Kidney (tissue), 14 donors: ENCODE data around the gene CASD1. TPM values are rescaled to one million over a fixed set of nuclear protein-coding genes. Genes with fewer than 3 reads are reported as not detected.
A peak's percentile ranks its signal among the peaks of the same experiment; 100 is the strongest.

Source experiments
- DNase-seq, 5 donors: peaks; one replicate each; pipeline ENCODE4 v3.0.0-alpha.2; 2013 to 2020
- FAIRE-seq: peaks from 2 replicates; lab custom pipeline; 2012; peaks lifted over from hg19 to GRCh38; lab: Jason Lieb, UNC
- H3K27ac ChIP-seq, 2 donors: one replicate each; pipeline ENCODE4 v1.7.0; 2013; ENCODE audit warnings: low read depth in 2 of 2, low read length in 2 of 2, inconsistent platforms in 1 of 2
- H3K27me3 ChIP-seq: one replicate; pipeline ENCODE4 v1.7.1; 2013; ENCODE audit warnings: low read length, inconsistent platforms; ENCODE audit not compliant: control insufficient read depth, insufficient read depth
- H3K36me3 ChIP-seq, 3 donors: one replicate each; pipeline versions ENCODE4 v1.7.0 to v1.7.1; 2013; ENCODE audit warnings: low read length in 3 of 3, control low read depth in 1 of 3, inconsistent platforms in 1 of 3; ENCODE audit not compliant: insufficient read depth in 3 of 3, control insufficient read depth in 2 of 3
- H3K4me1 ChIP-seq, 3 donors: one replicate each; pipeline versions ENCODE4 v1.7.0 to v1.7.1; 2013; ENCODE audit warnings: low read length in 3 of 3, inconsistent platforms in 1 of 3, low read depth in 1 of 3; ENCODE audit not compliant: control insufficient read depth in 2 of 3, insufficient read depth in 2 of 3
- H3K4me3 ChIP-seq, 3 donors: one replicate each; pipeline versions ENCODE4 v1.7.0 to v1.8.1; 2013; ENCODE audit warnings: low read length in 3 of 3, control low read depth in 1 of 3, inconsistent platforms in 1 of 3
- H3K9ac ChIP-seq, 3 donors: one replicate each; pipeline versions ENCODE4 v1.7.0 to v1.7.1; 2013; ENCODE audit warnings: low read length in 3 of 3, control low read depth in 1 of 3, inconsistent platforms in 1 of 3
- H3K9me3 ChIP-seq, 3 donors: one replicate each; pipeline versions ENCODE4 v1.7.0 to v1.7.1; 2013; ENCODE audit warnings: low read length in 3 of 3, control low read depth in 1 of 3, inconsistent platforms in 1 of 3; ENCODE audit not compliant: control insufficient read depth in 2 of 3, insufficient read depth in 1 of 3
- CTCF ChIP-seq: IDR thresholded peaks from 3 replicates; pipeline ENCODE4 v1.5.1; 2012; ENCODE audit warnings: mild to moderate bottlenecking, moderate library complexity, borderline replicate concordance; ENCODE audit not compliant: insufficient read depth; ENCODE audit errors: extremely low read depth
- intact Hi-C: fragments of 100-400 bp; cut with DNase I; formaldehyde crosslinking; loops from one replicate; pipeline ENCODE4 v1.11.1; 2022
- polyA plus RNA-seq: library from polyadenylated mRNA; stranded (reverse); fragments of 350-450 nt; fragmentation: Illumina TruSeq; extraction: RNeasy Lipid Tissue Mini Kit (QIAGEN cat#74804); gene quantifications from one replicate; pipeline ENCODE4 v1.2.3, GENCODE V29; 2014; ENCODE audit warnings: low read depth, low replicate concordance; ENCODE audit not compliant: insufficient read depth
- total RNA-seq: library from RNA; stranded (reverse); fragmentation: NEBNext Ultra II Directional; extraction: Animal tissue kit (Norgen Biotek cat#: 25700); gene quantifications from one replicate; pipeline ENCODE4 v1.2.1, GENCODE V29; 2021
- donor health status: control.
- donor health status: control.
- donor health status: control.
- donor health status: control.
- donor health status: control.
- donor health status: DM: yes; HTN: yes; CAD: no.
- donor health status: Normal renal cell carcinoma (clear cell type).

CASD1 gene
- total and polyA plus RNA-seq, 2 donors from 2014 or later = 10.8 to 22.8 TPM

GRCh38 chr7:94509887-94510581 lies 425 bp downstream of the CASD1 start:
- FAIRE-seq = no peak
- Histone ChIP-seq H3K4me3 (peak overlapping the region; percentile 56 to 82 (median 63)), H3K27ac (peak overlapping the region; percentile 96), H3K9me3 (no peaks in the 10 kb centered on the region), H3K9ac (peak overlapping the region; percentile 50 to 83 (median 78)), H3K36me3 (no peaks in the 10 kb centered on the region), H3K27me3 (no peaks in the 10 kb centered on the region), H3K4me1 (peaks cover 0 to 9% (median 2%) of the 10 kb centered on the region in 3 donors)
- intact Hi-C loops = no loop called here
- peak; percentile 81 to 91 (median 87) for DNase-seq
- TF ChIP-seq CTCF = no peak

GRCh38 chr7:94510582-94511496 lies 1.2 kb downstream of the CASD1 start:
- Histone ChIP-seq H3K27me3 (no peaks in the 10 kb centered on the region), H3K4me1 (peaks cover 0 to 9% (median 2%) of the 10 kb centered on the region in 3 donors), H3K36me3 (no peaks in the 10 kb centered on the region), H3K27ac (peak overlapping the region; percentile 96), H3K9me3 (no peaks in the 10 kb centered on the region), H3K9ac (peak overlapping the region; percentile 50 to 83 (median 78)), H3K4me3 (peak overlapping the region; percentile 56 to 82 (median 63))
- FAIRE-seq = no peak
- peak in 3 of 5 donors; percentile 66 to 79 (median 68) for DNase-seq
- intact Hi-C loops = no loop called here
- no peak for TF ChIP-seq CTCF

GRCh38 chr7:94511718-94512117 lies 2.1 kb downstream of the CASD1 start:
- Histone ChIP-seq H3K27me3 (no peaks in the 10 kb centered on the region), H3K27ac (no peak overlapping the region), H3K4me3 (no peak overlapping the region), H3K4me1 (peaks cover 0 to 9% (median 2%) of the 10 kb centered on the region in 3 donors), H3K9ac (no peak overlapping the region), H3K9me3 (no peaks in the 10 kb centered on the region), H3K36me3 (no peaks in the 10 kb centered on the region)
- FAIRE-seq (peak; percentile 11), DNase-seq (peak in 1 of 5 donors; percentile 8)
- intact Hi-C loops = no loop called here
- TF ChIP-seq CTCF = no peak
